Rectal smooth muscle tissue (tissue), 1 donor: ENCODE data around the gene IL19.

Experiments used
- H3K27ac ChIP-seq: one replicate; pipeline ENCODE4 v1.7.0; 2013; ENCODE audit warnings: low read depth, low read length, inconsistent platforms
- H3K27me3 ChIP-seq: one replicate; pipeline ENCODE4 v1.7.0; 2013; ENCODE audit warnings: low read length; ENCODE audit not compliant: control insufficient read depth, insufficient read depth
- H3K36me3 ChIP-seq: one replicate; pipeline ENCODE4 v1.7.0; 2013; ENCODE audit warnings: low read length; ENCODE audit not compliant: control insufficient read depth, insufficient read depth
- H3K4me1 ChIP-seq: one replicate; pipeline ENCODE4 v1.7.0; 2013; ENCODE audit warnings: low read length; ENCODE audit not compliant: control insufficient read depth, insufficient read depth
- H3K4me3 ChIP-seq: one replicate; pipeline ENCODE4 v1.7.0; 2013; ENCODE audit warnings: low read length
- H3K9ac ChIP-seq: one replicate; pipeline ENCODE4 v1.7.0; 2013; ENCODE audit warnings: low read length

IL19 gene

GRCh38 chr1:206798384-206798996, 27.9 kb downstream of the IL19 start:
- Histone ChIP-seq H3K4me3 (no peak overlapping the region), H3K27me3 (no peaks in the 10 kb centered on the region), H3K4me1 (no peaks in the 10 kb centered on the region), H3K27ac (no peak overlapping the region), H3K9ac (no peak overlapping the region), H3K36me3 (no peaks in the 10 kb centered on the region)

GRCh38 chr1:206799311-206799710, 28.7 kb downstream of the IL19 start:
- H3K27ac ChIP-seq, result no peak overlapping the region
- H3K4me3 ChIP-seq, result no peak overlapping the region
- no peaks in the 10 kb centered on the region for H3K27me3 ChIP-seq
- H3K36me3 ChIP-seq, result no peaks in the 10 kb centered on the region
- no peaks in the 10 kb centered on the region for H3K4me1 ChIP-seq
- H3K9ac ChIP-seq, result no peak overlapping the region

- Histone ChIP-seq H3K36me3 (no peaks in the 10 kb centered on the region), H3K27me3 (no peaks in the 10 kb centered on the region), H3K27ac (no peak overlapping the region), H3K4me3 (no peak overlapping the region), H3K4me1 (no peaks in the 10 kb centered on the region), H3K9ac (no peak overlapping the region)
These were observed 29.8 kb downstream of the IL19 start for GRCh38 chr1:206800411-206800810.

- H3K4me1 ChIP-seq, result no peaks in the 10 kb centered on the region
- no peaks in the 10 kb centered on the region for H3K36me3 ChIP-seq
- H3K9ac ChIP-seq, result no peak overlapping the region
- no peaks in the 10 kb centered on the region for H3K27me3 ChIP-seq
- H3K4me3 ChIP-seq, result no peak overlapping the region
- H3K27ac ChIP-seq, result no peak overlapping the region
These were observed 30.3 kb downstream of the IL19 start for GRCh38 chr1:206800891-206801290.

GRCh38 chr1:206801467-206801866, 30.9 kb downstream of the IL19 start:
- no peaks in the 10 kb centered on the region for H3K36me3 ChIP-seq
- no peak overlapping the region for H3K4me3 ChIP-seq
- H3K27ac ChIP-seq, result no peak overlapping the region
- no peaks in the 10 kb centered on the region for H3K4me1 ChIP-seq
- H3K9ac ChIP-seq, result no peak overlapping the region
- no peaks in the 10 kb centered on the region for H3K27me3 ChIP-seq

- H3K27me3 ChIP-seq, result no peaks in the 10 kb centered on the region
- no peak overlapping the region for H3K4me3 ChIP-seq
- H3K27ac ChIP-seq, result no peak overlapping the region
- H3K36me3 ChIP-seq, result no peaks in the 10 kb centered on the region
- H3K4me1 ChIP-seq, result no peaks in the 10 kb centered on the region
- H3K9ac ChIP-seq, result no peak overlapping the region
These were observed 31.8 kb downstream of the IL19 start for GRCh38 chr1:206802401-206802800.

- H3K36me3 ChIP-seq, result no peaks in the 10 kb centered on the region
- no peak overlapping the region for H3K27ac ChIP-seq
- no peak overlapping the region for H3K9ac ChIP-seq
- H3K4me3 ChIP-seq, result no peak overlapping the region
- H3K4me1 ChIP-seq, result no peaks in the 10 kb centered on the region
- no peaks in the 10 kb centered on the region for H3K27me3 ChIP-seq
These were observed 32.7 kb downstream of the IL19 start for GRCh38 chr1:206803221-206803730.

GRCh38 chr1:206804156-206804737, 33.7 kb downstream of the IL19 start:
- Histone ChIP-seq H3K36me3 (no peaks in the 10 kb centered on the region), H3K27ac (no peak overlapping the region), H3K4me3 (no peak overlapping the region), H3K9ac (no peak overlapping the region), H3K27me3 (no peaks in the 10 kb centered on the region), H3K4me1 (no peaks in the 10 kb centered on the region)

- H3K27ac ChIP-seq, result no peak overlapping the region
- H3K4me1 ChIP-seq, result no peaks in the 10 kb centered on the region
- no peaks in the 10 kb centered on the region for H3K27me3 ChIP-seq
- H3K4me3 ChIP-seq, result no peak overlapping the region
- no peak overlapping the region for H3K9ac ChIP-seq
- no peaks in the 10 kb centered on the region for H3K36me3 ChIP-seq
These were observed 34.8 kb downstream of the IL19 start for GRCh38 chr1:206805357-206805756.

- Histone ChIP-seq H3K36me3 (no peaks in the 10 kb centered on the region), H3K27ac (no peak overlapping the region), H3K4me1 (no peaks in the 10 kb centered on the region), H3K4me3 (no peak overlapping the region), H3K27me3 (no peaks in the 10 kb centered on the region), H3K9ac (no peak overlapping the region)
These were observed 38.0 kb downstream of the IL19 start for GRCh38 chr1:206808615-206809014.

GRCh38 chr1:206809504-206810084, 39.0 kb downstream of the IL19 start:
- no peak overlapping the region for H3K9ac ChIP-seq
- H3K4me1 ChIP-seq, result no peaks in the 10 kb centered on the region
- no peak overlapping the region for H3K4me3 ChIP-seq
- H3K27me3 ChIP-seq, result no peaks in the 10 kb centered on the region
- no peak overlapping the region for H3K27ac ChIP-seq
- no peaks in the 10 kb centered on the region for H3K36me3 ChIP-seq

GRCh38 chr1:206812471-206812870, 41.9 kb downstream of the IL19 start:
- H3K27ac ChIP-seq, result no peak overlapping the region
- H3K4me3 ChIP-seq, result no peak overlapping the region
- H3K36me3 ChIP-seq, result no peaks in the 10 kb centered on the region
- no peaks in the 10 kb centered on the region for H3K27me3 ChIP-seq
- no peaks in the 10 kb centered on the region for H3K4me1 ChIP-seq
- H3K9ac ChIP-seq, result no peak overlapping the region
